ENCODE data around the gene TAF9B.
"Not testable (repeated sequence)": the region's sequence is repeated elsewhere in the genome, so short reads cannot be mapped to it uniquely, and the experiment has no call there.

The TAF9B gene

DNA sequence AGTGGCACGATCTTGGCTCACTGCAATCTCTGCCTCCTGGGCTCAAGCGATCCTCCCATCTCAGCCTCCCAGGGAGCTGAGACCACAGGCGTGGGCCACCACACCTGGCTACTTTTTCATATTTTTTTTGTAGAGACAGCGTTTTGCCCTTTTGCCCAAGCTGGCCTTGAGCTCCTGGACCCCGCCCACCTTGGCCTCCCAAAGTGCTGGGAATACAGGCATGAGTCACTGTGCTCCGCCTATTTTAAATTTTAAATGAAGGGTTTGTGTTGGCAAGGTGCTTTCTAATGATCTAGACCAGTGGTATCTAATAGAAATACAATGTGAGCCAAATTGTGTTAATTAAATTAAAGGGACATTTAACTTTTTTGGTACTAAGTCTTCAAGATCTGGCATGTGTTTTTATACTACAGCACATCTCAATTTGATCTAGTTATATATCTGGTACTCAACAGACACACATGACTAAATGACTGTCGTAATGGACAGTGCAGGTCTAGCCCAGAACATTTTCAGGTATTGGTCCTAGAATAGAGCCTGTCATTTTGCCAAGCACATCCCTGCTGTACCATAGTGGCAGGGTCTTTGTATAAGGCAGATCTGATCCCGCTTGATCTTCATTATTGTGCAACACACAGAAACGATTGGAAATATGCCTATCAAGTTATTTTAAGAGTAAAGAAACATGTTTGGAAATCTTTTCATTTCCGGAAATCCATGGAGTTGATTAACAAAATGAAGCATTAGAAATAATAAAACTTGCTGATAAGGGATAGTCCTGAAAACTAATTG, 28.1 kb downstream of the TAF9B start:
- no peak for DNase-seq

DNA sequence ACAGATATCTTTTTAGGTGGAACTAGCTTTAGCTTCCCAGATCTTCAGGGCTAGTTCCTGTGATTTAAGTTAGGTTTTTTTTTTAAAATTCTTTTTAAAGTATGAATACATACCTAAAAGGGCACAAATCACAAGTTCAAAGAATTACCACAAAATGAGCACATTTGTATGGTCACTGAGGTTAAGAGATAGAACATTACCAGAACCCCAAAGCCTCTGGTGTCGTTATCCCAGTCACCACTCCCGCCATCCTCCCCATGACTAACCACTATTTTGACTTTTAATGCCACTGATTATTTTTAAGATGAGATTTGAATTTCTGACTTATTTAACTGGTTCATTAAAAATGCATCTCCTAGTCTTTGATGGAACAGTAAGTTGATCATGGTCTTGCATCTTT, 30.0 kb downstream of the TAF9B start:
- no peak for DNase-seq

DNA sequence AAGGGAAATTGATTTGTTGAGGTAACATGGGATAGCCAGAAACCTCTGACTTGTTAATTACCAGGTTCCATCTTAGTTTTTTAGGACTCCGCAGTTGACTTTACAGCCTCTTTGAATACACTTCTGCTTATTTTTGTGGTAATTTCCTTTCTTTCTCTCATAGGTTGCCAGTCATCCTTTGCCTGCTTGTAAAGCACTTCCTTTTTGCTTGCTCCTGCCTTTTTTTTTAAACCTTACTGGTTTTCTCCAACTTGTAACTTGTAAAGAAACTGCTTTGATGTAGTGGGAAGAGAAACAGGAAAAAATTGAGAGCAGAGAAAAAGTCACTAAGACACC, 32.8 kb downstream of the TAF9B start:
- DNase-seq = no peak

DNA sequence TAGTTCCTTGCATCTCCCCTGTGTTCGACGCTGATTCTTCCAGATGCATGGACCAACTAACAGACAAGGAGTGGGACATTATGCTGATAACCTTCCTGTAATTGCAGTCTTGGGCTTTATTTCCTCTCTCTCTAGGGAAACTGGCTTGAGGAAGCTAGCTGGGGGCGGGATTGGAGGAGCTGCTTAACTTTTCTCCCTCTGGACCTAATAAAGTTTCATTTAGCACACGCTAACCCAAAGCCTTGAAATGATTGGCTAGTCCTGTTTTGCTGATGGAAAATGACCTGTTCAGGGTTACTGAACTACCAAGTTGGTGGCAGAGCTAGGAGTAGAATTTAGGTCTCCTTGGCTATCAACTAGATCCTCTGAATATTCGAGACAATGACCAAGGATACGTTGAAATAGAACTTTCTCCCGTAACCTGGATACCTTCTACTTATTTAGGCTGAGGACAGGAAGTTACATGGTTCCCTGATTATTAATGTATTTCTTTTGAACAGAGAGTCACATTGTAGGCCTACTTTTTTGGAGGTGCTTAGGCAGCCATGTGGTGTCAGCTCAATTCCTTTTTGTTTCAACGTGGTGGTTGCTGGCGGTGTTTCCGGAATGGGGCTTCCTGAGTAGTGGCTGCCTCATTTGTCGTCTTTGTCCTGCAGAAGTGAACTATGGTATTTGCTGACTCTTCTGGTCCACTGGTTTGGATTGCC, 33.4 kb downstream of the TAF9B start:
- DNase-seq = no peak

DNA sequence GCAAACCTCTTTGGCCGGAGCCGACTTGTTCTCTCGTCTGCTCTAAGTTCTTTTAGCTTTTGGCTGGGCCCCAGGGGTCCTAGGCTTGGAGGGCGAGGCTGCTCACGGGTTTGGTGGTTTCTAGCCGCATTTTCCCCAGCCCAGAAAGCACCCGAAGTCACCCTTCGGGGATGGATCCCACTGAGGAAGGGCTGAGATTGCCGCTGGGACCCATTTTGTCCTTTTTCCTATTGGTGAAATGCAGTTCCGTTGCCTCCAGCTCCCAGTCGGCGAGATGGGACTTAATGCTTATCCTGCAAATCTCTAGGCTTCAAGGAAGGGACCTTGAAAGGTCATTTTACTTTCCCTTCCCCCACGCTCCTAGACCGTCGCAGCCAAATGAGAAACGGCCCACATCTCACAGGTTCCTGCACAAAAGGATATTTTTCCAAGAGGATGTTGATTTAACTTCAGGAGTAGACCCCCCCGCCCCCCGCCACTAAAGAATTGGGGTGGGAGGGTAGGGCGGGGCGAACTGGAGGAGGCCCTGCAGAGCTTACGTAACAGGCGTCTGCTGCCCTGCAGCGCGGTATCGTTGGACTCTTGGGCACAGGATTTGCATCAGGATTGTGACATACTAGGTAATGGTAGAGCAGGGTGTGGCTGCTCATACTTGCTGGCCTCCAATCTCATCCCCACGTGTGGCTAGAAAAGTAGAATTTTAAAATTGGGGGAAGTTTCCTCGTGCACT, 34.8 kb downstream of the TAF9B start:
- DNase-seq = no peak

DNA sequence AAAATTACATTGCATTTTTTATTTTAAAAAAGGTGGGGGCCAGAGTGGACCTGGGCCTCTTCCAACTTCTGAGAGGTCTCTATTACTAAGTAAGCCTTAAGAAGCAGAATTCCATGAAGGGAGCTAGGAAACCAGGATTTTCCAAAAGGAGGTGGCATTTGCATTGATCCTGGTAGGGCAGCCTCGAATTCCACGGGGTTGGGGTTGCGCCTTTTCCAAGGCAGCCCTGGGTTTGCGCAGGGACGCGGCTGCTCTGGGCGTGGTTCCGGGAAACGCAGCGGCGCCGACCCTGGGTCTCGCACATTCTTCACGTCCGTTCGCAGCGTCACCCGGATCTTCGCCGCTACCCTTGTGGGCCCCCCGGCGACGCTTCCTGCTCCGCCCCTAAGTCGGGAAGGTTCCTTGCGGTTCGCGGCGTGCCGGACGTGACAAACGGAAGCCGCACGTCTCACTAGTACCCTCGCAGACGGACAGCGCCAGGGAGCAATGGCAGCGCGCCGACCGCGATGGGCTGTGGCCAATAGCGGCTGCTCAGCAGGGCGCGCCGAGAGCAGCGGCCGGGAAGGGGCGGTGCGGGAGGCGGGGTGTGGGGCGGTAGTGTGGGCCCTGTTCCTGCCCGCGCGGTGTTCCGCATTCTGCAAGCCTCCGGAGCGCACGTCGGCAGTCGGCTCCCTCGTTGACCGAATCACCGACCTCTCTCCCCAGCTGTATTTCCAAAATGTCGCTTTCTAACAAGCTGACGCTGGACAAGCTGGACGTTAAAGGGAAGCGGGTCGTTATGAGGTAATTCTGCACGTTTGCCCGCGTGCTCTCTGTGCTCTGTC, 35.6 kb downstream of the TAF9B start, which contains the start of gene PGK1:
Gene PGK1 (plus strand): TSS at position 626 of the 824 bp plus-strand sequence. CDS start 93 bp downstream, at position 719.
- DNase-seq = peak; percentile 40

- no peak for DNase-seq
Observed at GRCh38 chrX:78103001-78103622, 36.3 kb downstream of the TAF9B start.

GRCh38 chrX:78102091-78102490, 37.4 kb downstream of the TAF9B start:
- DNase-seq = no peak

- no peak for DNase-seq
Observed at GRCh38 chrX:78098108-78098507, 41.3 kb downstream of the TAF9B start.

DNA sequence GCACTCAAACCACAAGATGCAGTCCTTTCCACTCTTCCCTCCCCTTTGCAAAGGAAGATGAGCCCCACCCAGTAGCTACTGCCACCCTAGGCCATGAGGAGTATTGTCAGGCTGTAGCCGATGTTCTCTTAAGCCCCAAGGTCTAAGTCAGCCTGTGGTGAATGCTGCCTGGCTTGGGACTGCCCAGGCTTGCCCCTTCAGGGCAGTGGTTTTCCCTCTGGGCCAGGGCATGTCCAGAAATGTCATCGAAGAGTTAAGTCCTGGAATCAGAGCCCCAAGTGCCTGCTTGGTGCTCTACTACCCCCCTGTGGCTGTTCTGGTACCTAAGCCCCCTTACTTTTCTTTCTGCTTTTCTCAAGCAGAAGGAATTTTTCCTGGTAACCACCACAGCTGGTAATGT, 47.2 kb downstream of the TAF9B start:
- no peak for DNase-seq

DNA sequence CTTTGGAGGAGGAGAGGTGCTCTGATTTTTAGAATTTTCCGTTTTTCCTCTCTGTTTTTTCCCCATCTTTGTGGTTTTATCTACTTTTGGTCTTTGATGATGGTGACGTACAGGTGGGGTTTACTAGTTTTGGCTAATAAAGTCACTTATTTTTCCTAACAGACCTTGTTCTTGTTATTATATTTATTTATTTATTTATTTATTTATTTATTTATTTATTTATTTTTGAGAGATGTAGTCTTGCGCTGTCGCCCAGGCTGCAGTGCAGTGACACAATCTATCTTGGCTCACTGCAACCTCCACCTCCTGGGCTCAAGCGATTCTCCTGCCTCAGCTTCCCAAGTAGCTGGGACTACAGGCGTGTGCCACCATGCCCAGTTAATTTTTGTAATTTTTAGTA, 58.0 kb downstream of the TAF9B start:
- DNase-seq = not testable (repeated sequence)
